Measurements from ENCODE around the gene ELN.
"Not testable (repeated sequence)": the region's sequence is repeated elsewhere in the genome, so short reads cannot be mapped to it uniquely, and the experiment has no call there.

Gene ELN

DNA sequence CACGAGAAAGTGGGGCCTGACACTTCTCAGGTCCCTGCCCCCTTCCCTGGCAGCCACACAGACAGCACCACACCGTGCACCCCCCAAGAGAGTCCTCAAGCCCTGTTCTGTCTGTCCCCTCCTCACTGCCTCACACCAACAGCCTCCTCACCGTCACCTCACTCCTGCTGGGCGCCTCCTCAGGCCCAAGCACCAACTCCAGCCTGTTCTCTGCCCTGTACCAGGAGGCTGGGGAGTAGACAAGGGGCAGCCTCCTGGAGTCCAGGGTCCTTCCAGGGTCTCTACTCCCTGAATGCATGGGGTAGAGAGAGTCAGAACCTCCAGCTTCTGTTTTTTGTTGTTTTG, 26.9 kb upstream of the ELN start:
- DNase-seq: no peak

DNA sequence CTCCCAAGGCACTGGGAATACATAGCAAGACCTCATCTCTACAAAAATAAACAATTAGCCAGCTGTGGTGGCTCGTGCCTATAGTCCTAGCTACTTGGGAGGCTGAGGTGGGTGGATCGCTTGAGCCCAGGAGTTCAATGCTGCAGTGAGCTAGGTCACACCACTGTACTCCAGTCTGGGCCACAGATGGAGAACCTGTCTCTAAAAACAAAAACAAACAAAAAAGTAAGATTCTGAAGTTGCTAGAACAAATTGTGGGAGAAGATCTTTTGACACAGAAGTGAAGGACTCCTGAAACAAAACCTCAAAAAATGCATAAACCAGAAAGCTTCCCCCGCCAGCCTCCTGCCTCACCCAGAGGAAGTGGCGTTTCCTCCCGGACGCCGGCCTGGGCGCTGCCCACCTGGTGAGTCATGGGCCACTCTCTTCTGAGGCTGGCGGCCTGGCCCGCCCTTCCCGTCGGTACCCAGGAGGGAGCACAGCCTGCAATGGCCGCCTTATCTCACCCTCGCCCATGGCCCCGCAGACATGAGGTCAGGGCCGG, 25.4 kb upstream of the ELN start:
- no peak for DNase-seq

DNA sequence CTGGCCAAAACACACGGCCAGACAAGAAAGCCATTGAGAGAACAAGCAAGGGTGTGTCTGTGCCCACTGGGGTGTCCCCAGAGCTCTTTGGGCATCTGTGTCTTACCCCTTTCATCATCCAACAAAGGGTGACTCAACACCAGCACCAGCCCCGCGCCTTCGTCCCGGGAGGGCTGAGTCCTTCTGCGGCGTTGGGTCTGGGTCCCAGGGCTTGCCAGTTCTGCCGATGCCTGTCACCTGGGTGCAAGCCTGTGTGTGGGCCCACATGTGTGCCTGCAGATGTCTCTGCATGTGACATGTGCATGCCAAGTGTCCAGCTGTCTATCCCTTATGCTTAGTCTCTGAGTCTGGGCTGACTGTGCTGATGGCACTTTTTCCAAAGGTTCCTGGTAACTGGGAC, 24.4 kb upstream of the ELN start:
- no peak for DNase-seq

DNA sequence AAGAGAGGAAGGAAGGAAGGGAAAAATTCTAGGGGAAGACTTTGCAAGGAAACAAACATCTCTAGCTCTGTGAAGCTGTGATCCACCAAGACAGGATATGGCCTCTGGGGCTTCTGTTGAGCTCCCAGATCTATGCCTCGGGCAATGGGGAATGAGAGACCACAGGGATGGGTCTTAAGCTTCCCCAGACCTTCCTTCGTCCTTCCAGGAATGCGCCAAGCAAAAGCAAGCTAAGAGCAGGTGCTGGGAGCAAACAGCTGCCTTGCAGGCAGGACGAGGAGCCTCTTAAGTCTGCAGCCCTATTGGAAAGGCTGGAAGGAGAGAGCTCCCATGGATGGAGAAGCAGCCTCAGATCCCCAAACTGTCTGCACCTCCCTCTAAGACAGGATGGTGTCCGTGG, 21.9 kb upstream of the ELN start:
- DNase-seq: no peak

DNA sequence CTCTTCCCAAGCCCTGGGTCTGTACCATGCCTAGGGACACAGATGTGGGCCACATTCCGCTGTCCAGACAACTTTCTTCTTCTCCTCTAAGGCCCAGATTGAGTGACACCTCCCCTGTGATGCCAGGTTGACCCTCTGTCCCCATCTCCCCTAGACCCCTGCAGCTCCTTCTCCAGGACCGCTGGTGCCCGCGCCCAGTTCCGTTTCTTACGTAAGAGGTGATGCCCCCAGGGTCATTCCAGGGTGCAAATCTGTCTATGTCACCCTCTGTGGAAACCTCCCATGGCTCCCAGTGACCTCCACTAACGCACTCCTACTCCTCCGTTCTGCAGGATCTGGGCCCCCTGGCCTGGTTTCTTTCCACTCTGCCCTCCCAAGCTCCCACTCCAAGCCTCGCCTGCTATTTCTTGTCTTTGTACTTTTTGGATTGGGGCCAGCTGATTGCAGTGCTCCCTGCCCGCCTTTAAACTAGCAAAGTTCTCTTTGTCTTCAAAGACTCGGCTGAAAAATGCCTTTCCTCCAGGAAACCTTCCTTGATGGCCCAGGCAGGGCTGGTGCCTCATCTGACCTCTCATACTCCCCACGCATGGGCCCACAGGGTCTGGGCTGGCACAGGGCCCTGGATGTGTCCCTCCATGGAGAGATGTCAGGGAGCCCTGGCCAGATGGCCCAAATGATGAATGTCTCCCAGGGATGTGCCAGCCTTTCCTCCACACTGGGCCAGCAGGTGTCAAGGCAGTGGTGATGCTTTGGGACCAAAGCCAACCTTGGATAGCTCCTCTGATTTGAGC, 21.3 kb upstream of the ELN start:
- DNase-seq: no peak

DNA sequence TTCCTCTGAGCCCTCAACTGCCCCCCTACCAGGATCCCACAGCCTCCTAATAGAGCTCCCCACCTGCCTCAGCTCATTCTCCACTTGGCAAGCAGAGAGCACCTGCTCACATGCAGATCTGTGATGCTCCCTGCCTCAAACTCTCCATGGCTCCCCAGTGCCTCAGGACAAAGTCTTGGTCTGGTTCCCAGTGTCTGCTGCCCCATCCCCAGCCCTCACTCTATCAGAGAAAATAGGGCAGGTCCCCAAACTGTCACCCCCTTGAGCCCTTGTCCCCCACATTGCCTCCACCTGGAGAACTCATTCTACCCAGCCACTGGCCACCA, 20.8 kb upstream of the ELN start:
- no peak for DNase-seq

DNA sequence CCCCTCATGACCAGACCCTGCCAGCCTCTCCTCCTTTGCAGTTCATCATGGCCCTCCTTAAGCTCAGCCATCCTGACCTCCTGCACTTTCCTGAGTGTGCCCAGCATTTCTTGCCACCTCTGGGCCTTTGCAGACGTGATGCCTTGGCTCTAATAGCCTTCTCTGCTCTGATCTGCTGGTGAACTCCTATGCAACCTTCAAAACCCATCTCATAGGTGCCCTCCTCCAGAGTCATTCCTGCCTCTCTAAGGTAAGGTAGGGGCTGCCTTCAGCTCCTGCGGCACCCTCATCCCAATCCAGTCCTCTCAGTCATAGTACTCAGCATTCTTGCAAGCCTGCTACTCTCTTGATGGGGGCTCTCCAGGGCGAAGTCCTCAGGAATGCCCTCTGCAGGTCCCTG, 19.3 kb upstream of the ELN start:
- DNase-seq: no peak

DNA sequence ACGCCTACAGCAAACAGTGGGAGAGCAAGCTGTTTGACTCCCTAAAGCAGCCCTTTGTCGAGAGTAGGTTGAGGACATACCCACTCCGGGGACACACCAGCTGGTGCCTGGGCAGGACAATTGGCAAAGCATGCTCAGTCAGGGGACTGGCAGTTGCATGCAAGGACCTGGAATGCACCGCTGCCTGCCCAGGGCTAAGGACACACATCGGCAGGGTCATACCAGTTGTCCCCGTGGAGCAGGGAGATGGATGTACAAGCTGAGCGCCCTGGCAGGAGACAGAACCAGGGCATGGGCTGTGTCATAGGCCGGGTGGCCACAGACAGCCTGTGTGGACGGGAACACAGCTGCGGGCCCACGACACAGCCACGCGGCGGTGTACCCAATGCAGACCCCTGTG, 18.3 kb upstream of the ELN start:
- no peak for DNase-seq

DNA sequence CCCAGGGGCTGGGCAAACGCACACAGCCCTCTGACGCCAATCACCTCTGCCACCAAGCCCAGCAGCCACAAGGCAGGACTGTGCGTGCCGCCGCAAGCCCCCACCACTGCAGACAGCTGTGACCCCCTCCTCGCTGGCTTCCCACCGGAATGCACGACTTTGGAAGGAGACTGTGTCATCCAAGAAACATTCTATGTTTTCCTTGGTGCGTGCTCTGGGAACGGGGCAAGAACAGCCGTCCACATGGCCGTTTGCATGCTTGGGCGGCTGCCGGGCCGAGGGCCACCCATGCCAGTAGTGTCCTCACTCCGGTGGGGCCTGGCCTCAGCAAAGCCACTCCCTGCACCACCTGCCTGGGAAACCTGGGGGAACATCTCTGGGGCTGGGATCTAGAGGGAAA, 17.6 kb upstream of the ELN start:
- DNase-seq: no peak

DNA sequence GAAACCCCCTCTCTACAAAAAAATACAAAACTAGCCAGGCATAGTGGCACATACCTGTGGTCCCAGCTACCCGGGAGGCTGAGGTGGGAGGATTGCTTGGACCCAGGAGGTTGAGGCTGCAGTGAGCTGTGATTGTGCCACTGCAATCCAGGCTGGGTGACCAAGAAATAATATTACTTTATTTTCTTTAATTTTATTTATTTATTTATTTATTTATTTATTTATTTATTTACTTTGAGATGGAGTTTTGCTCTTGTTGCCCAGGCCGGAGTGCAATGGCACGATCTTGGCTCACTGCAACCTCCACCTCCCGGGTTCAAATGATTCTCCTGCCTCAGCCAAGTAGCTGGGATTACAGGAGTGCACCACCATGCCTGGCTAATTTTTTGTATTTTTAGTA, 16.6 kb upstream of the ELN start:
- DNase-seq: not testable (repeated sequence)

DNA sequence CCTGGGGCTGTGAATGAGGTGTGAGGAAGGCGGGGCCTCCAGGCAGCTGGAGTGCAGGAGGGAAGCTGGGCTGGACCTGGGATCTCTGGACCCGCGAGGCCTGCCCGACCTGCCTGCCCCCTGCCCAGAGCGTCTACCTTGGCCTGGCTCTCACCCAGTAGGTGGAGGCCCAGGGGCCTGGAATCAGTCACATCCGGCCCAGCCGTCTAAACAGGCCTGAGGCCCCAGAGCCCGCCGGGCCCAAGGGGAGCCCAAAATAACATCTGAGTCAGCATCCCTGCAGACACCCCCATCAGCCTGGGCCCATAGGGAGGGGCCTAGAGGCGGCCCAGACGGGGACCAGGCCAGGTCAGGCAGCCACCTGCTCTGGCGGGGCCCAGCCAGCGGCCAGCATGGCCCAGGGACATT, 15.1 kb upstream of the ELN start:
- no peak for DNase-seq

DNA sequence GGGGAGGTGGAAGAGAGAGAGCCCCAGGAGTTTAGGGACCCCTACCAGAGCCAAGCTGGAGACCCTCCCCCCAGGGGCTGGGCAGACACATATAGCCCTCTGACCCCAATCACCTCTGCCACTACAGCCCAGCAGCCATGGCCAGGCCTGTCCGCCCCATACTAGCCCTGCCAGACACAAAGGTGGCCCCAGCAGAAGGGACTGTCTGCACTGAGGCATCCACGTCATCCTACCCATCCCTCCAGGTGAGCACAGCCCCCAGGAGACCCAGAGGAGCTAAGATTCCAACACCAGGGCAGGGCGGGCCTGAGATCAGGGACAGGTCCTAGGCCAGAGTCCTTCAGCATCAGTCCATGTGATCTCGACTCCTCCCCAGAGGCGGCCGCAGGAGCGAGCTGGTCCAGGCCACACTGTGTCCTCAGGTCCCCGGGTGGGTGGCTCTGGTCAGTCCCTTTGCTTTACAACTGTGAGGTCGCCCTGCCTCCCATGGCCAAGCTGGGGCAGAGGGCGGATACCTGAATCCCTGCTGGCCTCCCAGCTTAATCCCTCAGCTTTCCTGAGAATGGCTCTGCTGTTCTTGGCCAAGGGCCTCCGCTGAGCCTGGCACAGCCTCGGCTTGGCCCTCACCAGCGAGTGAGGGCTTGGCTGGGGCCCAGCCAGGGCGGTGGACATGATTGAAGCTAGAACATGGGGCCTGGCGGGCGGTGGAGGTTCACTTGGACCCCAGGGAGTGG, 14.3 kb upstream of the ELN start:
- no peak for DNase-seq

DNA sequence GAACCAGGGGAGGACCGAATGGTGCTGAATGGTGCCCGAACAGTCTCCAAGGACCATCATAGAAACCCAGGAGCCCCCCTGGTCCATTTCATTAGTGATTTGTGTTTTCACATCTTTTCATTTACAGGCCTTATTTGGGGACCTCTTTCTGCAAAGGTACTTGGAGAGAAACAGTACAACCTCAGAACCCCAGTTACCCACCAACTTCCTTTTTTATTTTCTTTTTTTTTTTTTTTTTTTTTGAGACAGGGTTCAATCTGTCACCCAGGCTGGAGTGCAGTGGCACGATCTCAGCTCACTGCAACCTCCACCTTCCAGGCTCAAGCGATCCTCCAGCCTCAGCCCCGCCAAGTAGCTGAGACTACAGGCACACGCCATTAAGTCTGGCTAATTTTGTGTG, 13.0 kb upstream of the ELN start:
- no peak for DNase-seq

DNA sequence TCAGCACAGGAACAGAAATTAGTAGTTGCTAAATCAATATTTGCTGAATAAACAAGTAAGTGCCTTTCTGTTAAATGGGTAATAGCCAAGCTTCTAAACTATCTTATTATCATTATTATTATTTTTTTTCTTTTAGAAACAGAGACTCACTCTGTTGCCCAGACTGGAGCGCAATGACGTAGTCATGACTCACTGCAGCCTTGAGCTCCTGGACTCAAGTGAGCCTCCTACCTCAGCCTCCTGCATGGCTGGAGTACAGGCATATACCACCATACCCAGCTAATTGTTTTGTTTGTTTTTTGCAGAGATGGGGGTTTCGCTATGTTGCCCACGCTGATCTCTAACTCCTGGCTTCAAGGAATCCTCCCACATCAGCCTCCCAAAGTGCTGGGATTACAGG, 12.3 kb upstream of the ELN start:
- DNase-seq: no peak

DNA sequence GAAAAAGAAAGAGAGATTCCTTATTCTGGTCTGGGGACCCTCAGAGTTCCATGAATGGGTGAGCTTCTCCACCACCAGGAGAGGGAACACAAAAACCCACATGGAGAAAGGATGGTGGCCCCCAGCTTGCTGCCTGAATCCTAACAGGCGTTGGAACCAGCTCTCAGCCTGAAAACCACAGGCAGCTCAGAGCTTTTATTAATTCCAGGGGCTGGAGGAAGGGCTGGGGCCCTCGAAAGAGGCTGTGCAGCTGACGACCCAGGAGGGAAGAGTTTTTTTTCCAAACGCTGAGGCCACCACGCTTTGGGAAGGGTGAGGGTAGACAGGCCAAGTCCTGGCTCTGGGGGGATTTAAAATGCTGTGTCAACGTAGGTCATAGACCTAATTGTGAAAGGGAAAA, 10.8 kb upstream of the ELN start:
- no peak for DNase-seq

DNA sequence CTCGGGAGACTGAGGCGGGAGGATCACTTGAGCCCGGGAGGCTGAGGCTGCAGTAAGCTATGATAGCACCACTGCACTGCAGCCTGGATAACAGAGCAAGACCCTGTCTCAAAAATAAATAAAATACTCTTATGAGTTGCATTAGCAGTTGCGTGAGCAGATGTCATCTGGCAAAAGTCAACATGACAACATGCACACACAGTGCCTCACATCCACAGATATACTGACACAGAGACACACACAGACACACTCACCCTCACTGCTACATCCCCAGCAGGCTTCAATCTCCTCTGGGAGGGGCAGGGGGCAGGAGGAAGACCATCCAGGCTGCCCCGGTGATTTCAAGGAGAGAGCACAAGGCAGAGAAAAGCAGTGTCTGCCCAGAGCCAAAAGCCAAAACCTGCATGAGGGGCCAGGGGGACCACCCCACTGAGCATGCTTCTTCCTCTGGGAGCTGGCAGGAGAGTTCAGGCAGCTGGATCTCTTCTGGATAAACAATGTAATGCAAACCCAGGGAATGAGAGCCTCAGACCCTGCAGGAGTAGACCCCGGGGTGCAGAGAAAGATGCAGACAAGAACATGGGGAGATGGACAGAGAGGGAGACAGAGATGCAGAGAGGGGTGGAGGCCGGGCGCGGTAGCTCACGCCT, 9.6 kb upstream of the ELN start:
- DNase-seq: no peak

DNA sequence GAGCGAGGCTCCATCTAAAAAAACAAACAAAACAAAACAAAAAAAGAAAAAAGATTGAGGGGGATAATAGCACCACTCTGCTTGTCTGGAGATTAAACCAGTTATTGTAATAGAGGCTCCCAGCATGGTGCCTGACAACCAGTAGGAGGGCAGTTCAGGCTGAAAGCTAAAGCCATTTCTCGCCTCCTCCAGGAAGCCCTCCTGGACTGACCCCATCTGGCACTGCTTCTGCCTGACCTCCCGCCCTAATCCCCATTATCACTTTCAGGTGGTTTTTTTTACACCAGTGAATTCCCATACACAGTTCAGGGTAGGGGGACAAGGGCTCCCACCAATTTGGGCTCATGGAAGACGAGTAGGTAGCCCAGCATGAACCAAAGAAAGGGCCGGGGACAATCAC, 8.8 kb upstream of the ELN start:
- DNase-seq: no peak

DNA sequence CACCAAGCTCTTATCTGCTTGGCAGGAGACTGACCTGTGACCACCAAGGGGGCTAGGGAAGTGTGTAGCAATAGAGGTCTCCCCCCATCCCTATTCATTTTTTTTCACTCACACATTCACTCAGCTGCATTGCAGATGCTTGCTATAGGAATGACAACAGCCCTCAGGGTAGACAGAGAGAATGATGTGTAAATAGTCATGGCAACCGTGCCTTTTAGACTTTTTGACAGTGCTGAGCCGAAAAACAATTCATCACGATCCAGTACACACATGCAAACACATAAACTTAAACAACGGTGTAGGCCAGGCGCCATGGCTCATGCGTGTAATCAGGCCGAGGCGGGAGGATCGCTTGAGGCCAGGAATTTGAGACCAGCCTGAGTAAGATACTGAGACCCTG, 7.6 kb upstream of the ELN start:
- DNase-seq: no peak

DNA sequence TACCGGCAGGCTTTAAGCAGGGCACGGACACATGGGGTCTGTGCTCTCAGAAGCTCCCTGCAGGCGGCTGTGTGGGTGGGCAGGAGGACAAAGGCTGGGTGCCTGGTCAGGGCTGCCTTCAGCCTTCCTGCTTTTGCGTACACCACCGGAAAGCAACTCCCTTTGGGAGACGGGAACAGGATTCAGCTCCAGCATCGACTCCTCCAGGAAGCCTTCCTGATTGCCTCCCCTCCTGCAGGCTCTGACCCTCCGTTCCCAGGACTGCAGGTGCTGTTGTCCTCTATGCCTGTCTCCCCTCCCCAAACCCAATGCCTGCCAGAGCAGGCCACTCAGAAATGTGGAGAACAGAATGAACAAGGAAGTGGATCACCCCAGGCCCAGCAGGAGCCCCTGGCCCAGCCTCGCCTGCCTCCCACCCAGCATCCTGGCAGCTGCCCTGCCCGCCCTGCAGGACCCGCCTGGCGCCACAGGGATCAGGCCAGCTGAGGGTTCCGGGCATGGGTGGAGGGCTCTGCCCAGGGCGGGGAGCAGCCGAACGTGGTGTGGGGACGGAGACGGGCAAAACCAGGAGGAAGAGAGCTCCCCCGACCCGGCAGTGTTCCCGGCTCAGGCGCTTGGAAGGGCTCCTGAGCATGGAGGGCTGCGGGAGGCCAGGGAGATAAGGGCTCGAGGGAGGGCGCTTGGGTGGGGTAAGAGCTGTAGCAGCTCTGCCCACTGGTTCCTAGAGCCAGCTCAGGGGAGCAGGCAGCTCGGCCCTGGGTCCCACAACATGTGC, 6.2 kb upstream of the ELN start:
- DNase-seq: no peak

DNA sequence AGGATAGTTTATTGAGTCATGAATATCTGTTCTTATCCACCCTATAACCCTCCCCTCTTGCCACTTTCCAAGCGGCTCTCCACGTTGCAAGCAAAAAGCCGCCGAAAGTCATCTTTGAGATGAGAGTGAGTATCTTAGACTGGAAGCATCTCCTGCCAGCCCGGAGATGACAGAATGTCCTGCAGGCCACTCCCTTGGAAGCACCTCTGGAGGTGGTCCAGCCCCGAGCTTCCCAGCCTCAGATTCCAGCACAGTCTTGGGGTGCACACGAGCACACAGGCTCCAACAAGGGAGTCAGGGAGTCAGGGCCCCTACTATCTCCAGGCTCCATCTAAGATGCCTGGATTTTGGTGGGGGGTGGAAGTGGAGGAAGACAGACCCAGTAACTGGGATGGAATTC, 5.5 kb upstream of the ELN start:
- no peak for DNase-seq

DNA sequence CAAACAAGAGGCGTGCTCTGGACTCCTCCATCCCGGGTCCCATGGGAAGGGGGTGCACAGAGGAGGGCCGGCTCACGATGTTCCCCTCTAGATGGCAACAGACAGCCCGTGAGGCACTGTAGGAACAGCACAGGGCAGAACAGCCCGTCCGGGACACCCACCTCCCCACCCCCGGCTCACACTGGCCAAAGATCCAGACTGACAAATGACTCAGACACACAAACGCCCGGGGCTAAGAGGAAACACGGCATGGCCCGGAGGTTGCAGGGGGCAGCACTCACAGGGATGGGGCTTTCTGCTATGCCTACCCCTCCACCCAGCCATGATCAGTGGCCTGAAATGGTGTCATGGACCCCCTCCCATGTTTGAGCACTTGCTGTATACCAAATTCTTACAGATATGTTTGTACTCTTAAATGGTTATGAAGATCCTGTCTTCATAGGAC, 4.9 kb upstream of the ELN start:
- no peak for DNase-seq

DNA sequence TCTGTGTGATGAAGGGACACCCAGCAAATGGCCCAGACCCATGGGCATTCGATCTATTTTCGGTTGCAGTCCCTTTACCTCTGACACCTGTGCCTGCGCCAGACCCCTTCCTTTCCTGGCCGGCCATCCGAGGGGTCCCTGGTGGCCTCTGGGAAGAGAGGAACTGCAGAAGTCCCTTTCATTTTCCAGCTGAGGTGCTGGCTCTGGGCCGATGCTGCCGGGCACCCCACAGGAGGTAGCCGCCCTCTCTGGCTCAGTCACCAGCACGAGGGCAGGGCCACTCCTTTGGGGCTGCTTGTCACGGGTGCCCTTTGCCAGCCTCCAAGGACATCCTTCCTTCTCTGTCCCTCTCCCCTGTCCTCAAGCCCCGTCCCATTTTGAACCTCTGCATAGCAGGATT, 4.2 kb upstream of the ELN start:
- DNase-seq: no peak

DNA sequence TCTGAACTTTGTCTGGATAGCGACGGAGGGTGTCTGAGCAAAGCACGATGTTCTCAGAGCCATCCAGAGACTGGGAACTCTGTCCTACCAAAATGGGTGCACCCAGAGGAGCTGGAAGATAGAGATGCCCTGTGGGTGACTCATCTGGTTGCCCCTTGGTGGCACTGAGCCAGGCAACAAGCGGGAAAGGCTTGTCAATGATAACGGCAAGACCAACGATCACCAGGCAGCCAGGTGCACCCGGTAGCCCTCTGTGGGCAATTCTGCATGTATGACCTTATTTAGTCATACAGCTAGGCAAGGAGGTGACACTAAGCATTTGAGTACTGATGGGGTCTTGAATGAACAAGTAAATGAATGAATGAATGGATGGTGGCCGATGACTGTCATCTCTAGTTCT, 2.8 kb upstream of the ELN start:
- no peak for DNase-seq

Measured in activated CD4-positive, alpha-beta T cell treated with anti-CD3 and anti-CD28 coated beads for 4 hours (primary cell).